Measurements from ENCODE around the gene SGSM2.

DNA sequence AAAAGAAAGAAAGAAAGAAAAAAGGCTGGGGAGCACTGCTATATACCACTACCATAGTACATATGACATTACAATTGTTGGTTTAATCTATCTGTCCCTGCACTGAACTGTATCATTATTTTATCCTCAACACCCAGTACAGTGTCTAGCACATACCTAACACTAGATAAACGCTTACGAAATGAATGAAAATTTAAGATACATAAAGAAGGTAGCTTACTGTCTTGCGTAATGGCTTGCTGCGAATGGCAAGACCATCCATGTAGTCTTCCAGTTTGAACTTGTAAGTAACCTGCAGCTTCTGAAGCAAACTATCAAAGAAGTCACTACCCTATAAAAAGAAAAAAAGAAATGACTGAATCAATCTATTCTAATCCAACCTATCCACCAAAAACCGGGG, 40.3 kb upstream of the SGSM2 start:
- TF ChIP-seq, protein P1, sequence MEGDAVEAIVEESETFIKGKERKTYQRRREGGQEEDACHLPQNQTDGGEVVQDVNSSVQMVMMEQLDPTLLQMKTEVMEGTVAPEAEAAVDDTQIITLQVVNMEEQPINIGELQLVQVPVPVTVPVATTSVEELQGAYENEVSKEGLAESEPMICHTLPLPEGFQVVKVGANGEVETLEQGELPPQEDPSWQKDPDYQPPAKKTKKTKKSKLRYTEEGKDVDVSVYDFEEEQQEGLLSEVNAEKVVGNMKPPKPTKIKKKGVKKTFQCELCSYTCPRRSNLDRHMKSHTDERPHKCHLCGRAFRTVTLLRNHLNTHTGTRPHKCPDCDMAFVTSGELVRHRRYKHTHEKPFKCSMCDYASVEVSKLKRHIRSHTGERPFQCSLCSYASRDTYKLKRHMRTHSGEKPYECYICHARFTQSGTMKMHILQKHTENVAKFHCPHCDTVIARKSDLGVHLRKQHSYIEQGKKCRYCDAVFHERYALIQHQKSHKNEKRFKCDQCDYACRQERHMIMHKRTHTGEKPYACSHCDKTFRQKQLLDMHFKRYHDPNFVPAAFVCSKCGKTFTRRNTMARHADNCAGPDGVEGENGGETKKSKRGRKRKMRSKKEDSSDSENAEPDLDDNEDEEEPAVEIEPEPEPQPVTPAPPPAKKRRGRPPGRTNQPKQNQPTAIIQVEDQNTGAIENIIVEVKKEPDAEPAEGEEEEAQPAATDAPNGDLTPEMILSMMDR (IDR thresholded peaks at IDR 0.05; ENCODE audit: poor library complexity, severe bottlenecking), result no peak
- TF ChIP-seq EP300 (conservative IDR thresholded peaks at IDR 0.05; ENCODE audit: poor library complexity, severe bottlenecking) (no peak), EZH2 (IDR thresholded peaks at IDR 0.05; ENCODE audit: borderline replicate concordance, insufficient read depth, low read length, poor library complexity, severe bottlenecking) (no peak)
